ENCODE data around the gene NDC80.
"Not testable (repeated sequence)": the region's sequence is repeated elsewhere in the genome, so short reads cannot be mapped to it uniquely, and the experiment has no call there.

NDC80 gene

DNA sequence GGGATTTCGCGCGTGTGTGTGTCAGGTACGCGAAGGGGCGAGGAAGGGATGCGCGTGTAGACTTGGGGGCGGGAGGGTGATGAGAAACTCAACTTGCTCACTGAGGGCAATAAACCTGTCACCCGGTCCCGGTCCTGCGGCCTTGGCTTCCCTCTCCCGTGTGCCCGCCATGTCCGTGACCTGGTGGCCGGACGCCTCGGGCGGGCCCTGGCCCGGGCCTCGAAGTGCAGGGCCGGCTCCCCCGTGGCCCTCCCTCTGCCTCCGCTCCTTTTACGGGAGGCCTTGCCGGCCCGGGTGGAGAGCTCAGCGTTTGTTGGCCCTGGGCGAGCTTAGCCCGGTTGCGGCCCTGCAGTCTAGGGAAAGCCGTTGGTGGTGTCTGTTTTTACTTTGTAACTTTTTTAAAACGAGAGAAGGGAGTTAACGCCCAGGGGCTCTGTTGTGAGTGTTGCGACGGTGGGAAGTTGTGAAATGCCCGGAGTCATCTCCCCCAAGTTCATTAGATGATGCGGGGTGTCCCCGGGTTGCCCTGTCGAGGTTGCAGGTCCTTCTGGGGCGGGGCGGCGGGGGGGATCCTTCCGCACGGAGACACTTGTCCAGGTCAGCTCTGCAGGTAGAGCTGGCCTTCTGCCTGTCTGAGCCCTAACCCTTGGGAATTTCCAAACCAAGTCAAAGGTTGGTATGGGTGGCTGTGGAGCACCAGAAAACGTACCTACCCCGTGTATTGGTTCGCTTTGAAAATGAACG is 85.1 kb downstream of the NDC80 start:
- peak; percentile 67 for DNase-seq
- in situ Hi-C loops (cut with MboI; ENCODE audit: low pct_unique_long_range_greater_than_20kb, low sequenced_read_pairs) = no loop called here

- in situ Hi-C loops (cut with MboI; ENCODE audit: low pct_unique_long_range_greater_than_20kb, low sequenced_read_pairs) = no loop called here
- peak; percentile 53 for DNase-seq
These were observed 85.7 kb downstream of the NDC80 start for GRCh38 chr18:2656981-2657512.

DNA sequence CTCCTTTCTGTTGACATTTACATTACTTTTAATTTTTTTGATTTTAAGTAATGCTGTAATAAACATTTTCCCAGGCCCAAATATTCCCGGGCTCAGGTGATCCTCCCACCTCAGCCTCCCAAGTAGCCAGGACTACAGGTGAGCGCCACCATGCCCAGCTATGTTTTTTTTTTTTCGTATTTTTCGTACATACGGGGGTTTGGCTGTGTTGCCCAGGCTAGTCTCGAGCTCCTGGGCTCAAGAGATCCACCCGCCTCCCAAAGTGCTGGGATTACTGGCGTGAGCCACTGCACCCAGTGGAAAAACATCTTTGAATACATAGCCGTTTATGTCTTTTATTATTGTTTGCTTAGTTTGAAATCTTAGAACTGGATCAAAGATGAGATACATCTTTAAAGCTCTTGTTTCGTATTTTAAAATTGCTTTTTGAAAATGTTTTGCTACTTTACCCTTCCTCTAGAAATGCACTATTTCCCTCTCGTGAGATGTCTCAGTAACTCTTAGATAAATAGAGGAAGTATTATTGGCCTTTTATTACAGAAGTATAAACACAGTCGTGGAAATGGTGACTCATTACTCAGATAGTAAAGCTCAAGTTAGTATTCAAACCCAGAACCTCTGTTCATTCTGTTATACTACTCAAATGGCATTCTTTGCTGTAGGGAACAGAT is 86.6 kb downstream of the NDC80 start:
- DNase-seq = peak; percentile 80
- in situ Hi-C loops (cut with MboI; ENCODE audit: low pct_unique_long_range_greater_than_20kb, low sequenced_read_pairs) = no loop called here

- in situ Hi-C loops (cut with MboI; ENCODE audit: low pct_unique_long_range_greater_than_20kb, low sequenced_read_pairs) = not testable (repeated sequence)
These were observed 89.5 kb downstream of the NDC80 start for GRCh38 chr18:2660849-2661248.

GRCh38 chr18:2662288-2662687 is 90.9 kb downstream of the NDC80 start:
- in situ Hi-C loops (cut with MboI; ENCODE audit: low pct_unique_long_range_greater_than_20kb, low sequenced_read_pairs); DNase-seq: not testable (repeated sequence)

More at GRCh38 chr18:2660849-2661248, 89.5 kb downstream of the NDC80 start:
- DNase-seq = not testable (repeated sequence)

- in situ Hi-C loops (cut with MboI; ENCODE audit: low pct_unique_long_range_greater_than_20kb, low sequenced_read_pairs) = no loop called here
These were observed 91.6 kb downstream of the NDC80 start for GRCh38 chr18:2662990-2663389.

More at GRCh38 chr18:2662990-2663389, 91.6 kb downstream of the NDC80 start:
- DNase-seq = no peak

All from KBM-7 (cell line).